IMR-90 (cell line): ENCODE data around the gene HUNK. TPM values are rescaled to one million over a fixed set of nuclear protein-coding genes. Genes with fewer than 3 reads are reported as not detected.

ENCODE experiments used
- ATAC-seq: fragments of 200-7000 bp; cut with Tn5 transposase; 2 replicates; pipeline ENCODE4 v1.9.1; 2020; ENCODE audit warnings: low read depth, mild to moderate bottlenecking, moderate library complexity
- BruUV-seq: library from RNA; stranded (reverse); fragments of 400-500 nt; replicated peaks from 2 replicates; lab custom pipeline; 2021; lab: Mats Ljungman, UMichigan
- CTCF ChIA-PET: fragments of 300-600 bp; formaldehyde crosslinking; extraction: SDS; loops from one replicate; lab custom pipeline; 2021; ENCODE audit warnings: antibody characterized with exemption; lab: Yijun Ruan, JAX
- POLR2A ChIA-PET: fragments of 300-600 bp; sonication (Branson Sonifier 250); formaldehyde crosslinking; loops from one replicate; lab custom pipeline; 2022; ENCODE audit warnings: antibody characterized with exemption; ENCODE audit not compliant: unreplicated experiment; lab: Charles Lee
- DNase-seq: peaks from one replicate; pipeline ENCODE4 v3.0.0; 2013
- H2AFZ ChIP-seq: replicated peaks from 2 replicates; pipeline ENCODE3; 2013; ENCODE audit warnings: low read length, mild to moderate bottlenecking; ENCODE audit not compliant: poor library complexity
- H2AK5ac ChIP-seq: 2 replicates; pipeline ENCODE4 v1.6.1; 2013; ENCODE audit warnings: low read depth, low read length, inconsistent platforms
- H2AK9ac ChIP-seq: replicated peaks from 2 replicates; pipeline ENCODE3; 2013; ENCODE audit warnings: mild to moderate bottlenecking, low read depth, low read length, moderate library complexity; ENCODE audit not compliant: poor library complexity
- H2BK120ac ChIP-seq: 2 replicates; pipeline ENCODE4 v1.6.1; 2013; ENCODE audit warnings: low read depth, low read length, inconsistent platforms
- H2BK15ac ChIP-seq: 3 replicates; pipeline ENCODE4 v1.6.1; 2013; ENCODE audit warnings: low read depth, low read length, inconsistent platforms
- H2BK20ac ChIP-seq: 2 replicates; pipeline ENCODE4 v1.6.1; 2013; ENCODE audit warnings: low read depth, mild to moderate bottlenecking, inconsistent platforms, low read length, moderate library complexity
- H2BK5ac ChIP-seq: 2 replicates; pipeline ENCODE4 v1.6.1; 2013; ENCODE audit warnings: mild to moderate bottlenecking, low read depth, low read length, inconsistent platforms; ENCODE audit not compliant: poor library complexity, severe bottlenecking
- H3K14ac ChIP-seq: replicated peaks from 2 replicates; pipeline ENCODE4 v1.6.1; 2013; ENCODE audit warnings: low read depth, low read length, inconsistent platforms
- H3K18ac ChIP-seq: 2 replicates; pipeline ENCODE4 v1.6.1; 2013; ENCODE audit warnings: low read depth, low read length, control low read depth
- H3K23ac ChIP-seq: 2 replicates; pipeline ENCODE4 v1.6.1; 2013; ENCODE audit warnings: low read depth, low read length, inconsistent platforms
- H3K27ac ChIP-seq: 2 replicates; pipeline ENCODE4 v1.5.1; 2013; ENCODE audit warnings: mild to moderate bottlenecking, control low read depth, low read length; ENCODE audit not compliant: insufficient read depth
- H3K27me3 ChIP-seq: 2 replicates; pipeline ENCODE4 v1.6.1; 2013; ENCODE audit warnings: low read length; ENCODE audit not compliant: control insufficient read depth, insufficient read depth
- H3K36me3 ChIP-seq: 2 replicates; pipeline ENCODE4 v1.6.1; 2013; ENCODE audit warnings: low read length, mixed read lengths; ENCODE audit not compliant: control insufficient read depth, insufficient read depth
- H3K4ac ChIP-seq: 2 replicates; pipeline ENCODE4 v1.6.1; 2013; ENCODE audit warnings: low read depth, low read length, inconsistent platforms
- H3K4me1 ChIP-seq: 2 replicates; pipeline ENCODE4 v1.6.1; 2013; ENCODE audit warnings: low read length, mixed read lengths; ENCODE audit not compliant: control insufficient read depth, insufficient read depth
- H3K4me2 ChIP-seq: 2 replicates; pipeline ENCODE4 v1.6.1; 2013; ENCODE audit warnings: low read depth, mild to moderate bottlenecking, control low read depth, low read length, moderate library complexity
- H3K4me3 ChIP-seq: 2 replicates; pipeline ENCODE4 v1.5.1; 2013; ENCODE audit warnings: low read depth, mild to moderate bottlenecking, control low read depth, low read length, moderate library complexity; ENCODE audit not compliant: insufficient read depth
- H3K56ac ChIP-seq: 2 replicates; pipeline ENCODE4 v1.6.1; 2013; ENCODE audit warnings: low read length, inconsistent platforms; ENCODE audit not compliant: insufficient read depth; ENCODE audit errors: extremely low read depth
- H3K79me1 ChIP-seq, 2 experiments: 2 replicates each; pipeline ENCODE4 v1.6.1; 2013; ENCODE audit warnings: low read length in 2 of 2, inconsistent platforms in 1 of 2, low read depth in 1 of 2
- H3K9ac ChIP-seq: 2 replicates; pipeline ENCODE4 v1.6.1; 2013; ENCODE audit warnings: low read depth, low read length, control low read depth
- H3K9me1 ChIP-seq: 2 replicates; pipeline ENCODE4 v1.6.1; 2013; ENCODE audit warnings: low read length, inconsistent platforms; ENCODE audit not compliant: insufficient read depth
- H3K9me3 ChIP-seq: 2 replicates; pipeline ENCODE4 v1.6.1; 2013; ENCODE audit warnings: low read length; ENCODE audit not compliant: control insufficient read depth, insufficient read depth
- H4K20me1 ChIP-seq: 2 replicates; pipeline ENCODE4 v1.6.1; 2013; ENCODE audit warnings: low read length, inconsistent platforms; ENCODE audit not compliant: insufficient read depth
- H4K5ac ChIP-seq: 2 replicates; pipeline ENCODE4 v1.6.1; 2013; ENCODE audit warnings: mild to moderate bottlenecking, low read depth, low read length, control low read depth
- H4K8ac ChIP-seq, 2 experiments: 2 replicates each; pipeline ENCODE4 v1.6.1; 2013; ENCODE audit warnings: low read depth in 2 of 2, low read length in 2 of 2, control low read depth in 1 of 2, inconsistent platforms in 1 of 2
- H4K91ac ChIP-seq: 2 replicates; pipeline ENCODE4 v1.6.1; 2013; ENCODE audit warnings: low read depth, low read length, inconsistent platforms; ENCODE audit not compliant: insufficient read depth
- BHLHE40 ChIP-seq: fragments of 150-350 bp; IDR thresholded peaks from 2 replicates; pipeline ENCODE4 v1.6.1; 2016; ENCODE audit warnings: mild to moderate bottlenecking, low read depth, low read length
- CTCF ChIP-seq: conservative IDR thresholded peaks from 2 replicates; pipeline ENCODE4 v1.5.1; 2012; ENCODE audit warnings: mild to moderate bottlenecking, low read depth, low read length, improper control_type of control experiment
- ELK1 ChIP-seq: fragments of 150-350 bp; IDR thresholded peaks from 2 replicates; pipeline ENCODE4 v1.6.1; 2016; ENCODE audit warnings: low read depth, mild to moderate bottlenecking, low read length, moderate library complexity, borderline replicate concordance
- MAFK ChIP-seq: IDR thresholded peaks from 2 replicates; pipeline ENCODE4 v1.6.1; 2012; ENCODE audit warnings: low read depth, low read length, improper control_type of control experiment
- MAZ ChIP-seq: IDR thresholded peaks from 2 replicates; pipeline ENCODE4 v1.6.1; 2012; ENCODE audit warnings: low read depth, mild to moderate bottlenecking, low read length, improper control_type of control experiment, moderate library complexity, borderline replicate concordance
- RAD21 ChIP-seq: IDR thresholded peaks from 2 replicates; pipeline ENCODE4 v1.6.1; 2012; ENCODE audit warnings: low read length, improper control_type of control experiment
- RCOR1 ChIP-seq: IDR thresholded peaks from 2 replicates; pipeline ENCODE4 v1.6.1; 2012; ENCODE audit warnings: mild to moderate bottlenecking, low read length, improper control_type of control experiment; ENCODE audit not compliant: insufficient replicate concordance
- USF2 ChIP-seq: fragments of 150-350 bp; IDR thresholded peaks from 2 replicates; pipeline ENCODE4 v1.6.1; 2017; ENCODE audit warnings: mild to moderate bottlenecking, antibody characterized with exemption, low read length, low read depth
- WGBS, 2 experiments: methylation state at CpG; one replicate each; pipeline versions ENCODE4 v1.1.5 to v1.1.7; 2013; ENCODE audit warnings: missing lambda C conversion rate in 2 of 2; ENCODE audit not compliant: insufficient read length in 1 of 2; ENCODE audit errors: extremely low coverage in 2 of 2; 5-methylcytosine and 5-hydroxymethylcytosine counted together
- dilution Hi-C: fragments of 300-500 bp; cut with HindIII; formaldehyde crosslinking; loops from one replicate; pipeline ENCODE4 v1.14.3; 2018; ENCODE audit warnings: low sequenced_read_pairs; ENCODE audit not compliant: unreplicated experiment
- in situ Hi-C: fragments of 300-500 bp; cut with MboI; formaldehyde crosslinking; loops from 3 replicates; pipeline ENCODE4 v1.14.3; 2019; ENCODE audit warnings: low sequenced_read_pairs, inconsistent platforms, mixed read lengths
- intact Hi-C: fragments of 100-400 bp; cut with micrococcal nuclease; formaldehyde crosslinking; loops from 2 replicates; pipeline ENCODE4 v1.10.0; 2022
- polyA plus RNA-seq, 3 experiments: library from polyadenylated mRNA; depleted of rRNA; stranded (reverse); fragments of >200 nt; gene quantifications; 2 replicates each; pipeline ENCODE4 v1.2.3, GENCODE V29; 2012; ENCODE audit warnings: low replicate concordance in 1 of 3
- total RNA-seq: library from RNA; depleted of rRNA; stranded (reverse); fragments of >200 nt; gene quantifications from 2 replicates; pipeline ENCODE4 v1.2.3, GENCODE V29; 2012

The HUNK gene
- total and polyA plus RNA-seq, 2 of the 4 experiments (the other 2 are of a cell fraction) = 1.0 to 2.0 TPM

GRCh38 chr21:31829736-31830472 is 42.9 kb upstream of the HUNK start:
- no peaks in the 10 kb centered on the region for H4K20me1 ChIP-seq
- no peak overlapping the region for H3K18ac ChIP-seq
- no peak overlapping the region for H3K56ac ChIP-seq
- intact Hi-C loops = no loop called here
- no peak overlapping the region for H3K4ac ChIP-seq
- H3K23ac ChIP-seq = no peak overlapping the region
- H3K9me1 ChIP-seq = no peaks in the 10 kb centered on the region
- dilution Hi-C loops = no loop called here
- TF ChIP-seq BHLHE40 = no peak
- TF ChIP-seq MAZ = no peak
- TF ChIP-seq USF2 = no peak
- TF ChIP-seq ELK1 = no peak
- no peak for TF ChIP-seq CTCF
- TF ChIP-seq RCOR1 = no peak
- no peak for TF ChIP-seq RAD21
- TF ChIP-seq MAFK = no peak
- H3K9me3 ChIP-seq = no peaks in the 10 kb centered on the region
- in situ Hi-C loops = no loop called here
- ChIA-PET POLR2A (no interaction called here), CTCF (no interaction called here)
- H3K14ac ChIP-seq = no peak overlapping the region
- no peak overlapping the region for H3K27ac ChIP-seq
- no peak overlapping the region for H3K4me3 ChIP-seq
- H3K79me1 ChIP-seq = no peaks in the 10 kb centered on the region
- no peak overlapping the region for H3K9ac ChIP-seq
- H3K27me3 ChIP-seq = no peaks in the 10 kb centered on the region
- BruUV-seq = no TSS peak
- H2BK120ac ChIP-seq = no peak overlapping the region
- H4K5ac ChIP-seq = no peak overlapping the region
- no peaks in the 10 kb centered on the region for H3K4me1 ChIP-seq
- H2AK9ac ChIP-seq = no peak overlapping the region
- H3K36me3 ChIP-seq = no peaks in the 10 kb centered on the region
- no peak overlapping the region for H2BK5ac ChIP-seq
- no peak overlapping the region for H2BK20ac ChIP-seq
- no peak overlapping the region for H3K4me2 ChIP-seq
- DNase-seq = no peak
- no peak for ATAC-seq
- H2AK5ac ChIP-seq = no peak overlapping the region
- no peak overlapping the region for H4K91ac ChIP-seq
- no CpG with 5 or more reads among the region's 5 CpGs for WGBS, 2 experiments
- no peak overlapping the region for H2BK15ac ChIP-seq
- H2AFZ ChIP-seq = no peak overlapping the region
- no peak overlapping the region for H4K8ac ChIP-seq
